ENCODE data around the gene ZNF821.

Gene ZNF821

DNA sequence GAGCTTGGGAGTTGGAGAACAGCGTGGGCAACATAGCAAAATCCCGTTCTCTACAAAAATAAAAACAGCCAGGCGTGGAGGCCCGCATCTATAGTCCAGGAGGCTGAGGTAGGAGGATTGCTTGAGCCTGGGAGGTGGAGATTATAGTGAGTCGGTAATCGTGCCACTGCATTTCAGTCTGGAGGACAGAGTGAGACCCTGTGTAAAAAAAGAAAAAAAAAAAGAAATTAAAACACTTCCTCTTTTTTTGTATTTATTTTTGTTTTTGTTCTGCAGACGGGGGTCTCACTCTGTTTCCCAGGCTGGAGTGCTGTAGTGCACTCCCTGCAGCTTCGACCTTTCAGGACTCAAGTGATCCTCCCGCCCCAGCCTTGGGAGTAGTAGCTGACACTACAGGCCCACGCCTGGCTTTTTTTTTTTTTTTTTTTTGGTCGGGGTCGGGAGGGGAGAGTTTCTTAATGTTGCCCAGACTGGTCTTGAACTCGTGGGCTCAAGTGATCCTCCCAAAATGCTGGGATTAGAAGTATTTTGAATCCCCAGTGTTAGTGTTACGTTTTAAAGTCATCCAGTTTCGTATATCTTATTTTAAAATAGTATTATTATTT, 12.9 kb upstream of the ZNF821 start:
- Histone ChIP-seq H3K79me2 (ENCODE audit: insufficient read depth, low read length) (peaks cover 71% of the 10 kb centered on the region), H3K4me1 (ENCODE audit: insufficient read depth, low read length) (peaks cover 34% of the 10 kb centered on the region), H3K36me3 (ENCODE audit: insufficient read depth, low read length) (peaks cover 3% of the 10 kb centered on the region), H2AFZ (ENCODE audit: low read depth, low read length) (no peak overlapping the region), H4K20me1 (ENCODE audit: insufficient read depth, low read length) (peaks cover 46% of the 10 kb centered on the region), H3K4me2 (ENCODE audit: insufficient read depth, low read length) (peak overlapping the region; percentile 91), H3K4me3 (ENCODE audit: low read depth in 1 of 2, low read length in 2 of 2) (peak overlapping the region; percentile 70 to 78; a peak in 3 of 4 replicates), H3K27ac (ENCODE audit: low read length) (0 out of 2 replicates have a peak overlapping the region, but pooled peaks have one; percentile 21), H3K27me3 (ENCODE audit: insufficient read depth, low read length, poor library complexity) (no peaks in the 10 kb centered on the region), H3K9me3 (ENCODE audit: insufficient read depth, low read length, severe bottlenecking) (no peaks in the 10 kb centered on the region), H3K9ac (ENCODE audit: low read depth, low read length) (peak overlapping the region; percentile 84)
- no peak for ATAC-seq (ENCODE audit: insufficient read depth, low read depth)
- TF ChIP-seq, protein P1, sequence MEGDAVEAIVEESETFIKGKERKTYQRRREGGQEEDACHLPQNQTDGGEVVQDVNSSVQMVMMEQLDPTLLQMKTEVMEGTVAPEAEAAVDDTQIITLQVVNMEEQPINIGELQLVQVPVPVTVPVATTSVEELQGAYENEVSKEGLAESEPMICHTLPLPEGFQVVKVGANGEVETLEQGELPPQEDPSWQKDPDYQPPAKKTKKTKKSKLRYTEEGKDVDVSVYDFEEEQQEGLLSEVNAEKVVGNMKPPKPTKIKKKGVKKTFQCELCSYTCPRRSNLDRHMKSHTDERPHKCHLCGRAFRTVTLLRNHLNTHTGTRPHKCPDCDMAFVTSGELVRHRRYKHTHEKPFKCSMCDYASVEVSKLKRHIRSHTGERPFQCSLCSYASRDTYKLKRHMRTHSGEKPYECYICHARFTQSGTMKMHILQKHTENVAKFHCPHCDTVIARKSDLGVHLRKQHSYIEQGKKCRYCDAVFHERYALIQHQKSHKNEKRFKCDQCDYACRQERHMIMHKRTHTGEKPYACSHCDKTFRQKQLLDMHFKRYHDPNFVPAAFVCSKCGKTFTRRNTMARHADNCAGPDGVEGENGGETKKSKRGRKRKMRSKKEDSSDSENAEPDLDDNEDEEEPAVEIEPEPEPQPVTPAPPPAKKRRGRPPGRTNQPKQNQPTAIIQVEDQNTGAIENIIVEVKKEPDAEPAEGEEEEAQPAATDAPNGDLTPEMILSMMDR (IDR thresholded peaks at IDR 0.05; ENCODE audit: borderline replicate concordance, extremely low read depth, low read length, poor library complexity, severe bottlenecking) = no peak
- TF ChIP-seq EZH2 (IDR thresholded peaks at IDR 0.05; ENCODE audit: borderline replicate concordance, low read depth, low read length, severe bottlenecking) = no peak
- DNase-seq = no peak

DNA sequence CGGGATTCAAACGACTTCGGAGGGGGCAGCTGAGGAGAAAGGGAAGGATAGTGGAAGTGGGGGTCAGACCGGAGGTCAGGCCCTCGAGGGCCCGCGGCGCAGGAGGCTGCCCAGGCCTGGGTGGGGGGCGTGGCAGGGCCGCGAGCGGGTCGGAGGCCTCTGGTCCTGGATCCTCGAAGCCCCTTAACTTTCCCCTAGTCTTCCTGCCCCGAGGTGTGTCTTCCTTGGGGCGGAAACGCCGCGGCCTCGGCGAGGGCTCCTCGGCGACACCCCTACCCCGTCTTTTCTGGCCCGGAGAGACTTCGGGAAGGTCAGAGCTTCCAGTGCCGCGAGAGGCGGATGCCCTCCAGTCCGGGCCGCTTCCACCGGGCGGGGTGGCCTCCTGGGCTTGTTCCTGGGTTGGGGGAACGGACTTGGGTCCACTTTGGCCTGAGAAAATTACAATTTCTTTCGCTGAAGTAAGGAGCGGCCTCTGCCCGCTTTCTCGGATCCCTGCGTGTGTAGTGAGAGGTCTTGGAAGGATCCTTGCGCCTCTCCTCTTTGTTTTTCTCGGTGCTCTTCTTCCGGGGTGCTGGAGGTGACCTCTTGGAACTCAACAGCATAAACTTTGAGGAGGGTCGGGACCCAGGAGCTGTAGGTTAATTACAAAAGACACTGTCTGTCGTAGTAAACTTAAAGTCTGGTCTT, 11.8 kb upstream of the ZNF821 start:
- Histone ChIP-seq H2AFZ (ENCODE audit: low read depth, low read length) (peak overlapping the region; percentile 85), H3K4me1 (ENCODE audit: insufficient read depth, low read length) (peaks cover 34% of the 10 kb centered on the region), H3K4me3 (ENCODE audit: low read depth in 1 of 2, low read length in 2 of 2) (peak overlapping the region; percentile 70 to 78), H4K20me1 (ENCODE audit: insufficient read depth, low read length) (peaks cover 37% of the 10 kb centered on the region), H3K79me2 (ENCODE audit: insufficient read depth, low read length) (peaks cover 61% of the 10 kb centered on the region), H3K9ac (ENCODE audit: low read depth, low read length) (peak overlapping the region; percentile 84), H3K27ac (ENCODE audit: low read length) (peak overlapping the region; percentile 79), H3K27me3 (ENCODE audit: insufficient read depth, low read length, poor library complexity) (no peaks in the 10 kb centered on the region), H3K4me2 (ENCODE audit: insufficient read depth, low read length) (peak overlapping the region; percentile 91), H3K36me3 (ENCODE audit: insufficient read depth, low read length) (peaks cover 3% of the 10 kb centered on the region), H3K9me3 (ENCODE audit: insufficient read depth, low read length, severe bottlenecking) (no peaks in the 10 kb centered on the region)
- TF ChIP-seq, protein P1 (IDR thresholded peaks at IDR 0.05; ENCODE audit: borderline replicate concordance, extremely low read depth, low read length, poor library complexity, severe bottlenecking) = no peak
- TF ChIP-seq EZH2 (IDR thresholded peaks at IDR 0.05; ENCODE audit: borderline replicate concordance, low read depth, low read length, severe bottlenecking) = no peak
- ATAC-seq (ENCODE audit: insufficient read depth, low read depth) = peak; percentile 17
- DNase-seq = peak; percentile 50

DNA sequence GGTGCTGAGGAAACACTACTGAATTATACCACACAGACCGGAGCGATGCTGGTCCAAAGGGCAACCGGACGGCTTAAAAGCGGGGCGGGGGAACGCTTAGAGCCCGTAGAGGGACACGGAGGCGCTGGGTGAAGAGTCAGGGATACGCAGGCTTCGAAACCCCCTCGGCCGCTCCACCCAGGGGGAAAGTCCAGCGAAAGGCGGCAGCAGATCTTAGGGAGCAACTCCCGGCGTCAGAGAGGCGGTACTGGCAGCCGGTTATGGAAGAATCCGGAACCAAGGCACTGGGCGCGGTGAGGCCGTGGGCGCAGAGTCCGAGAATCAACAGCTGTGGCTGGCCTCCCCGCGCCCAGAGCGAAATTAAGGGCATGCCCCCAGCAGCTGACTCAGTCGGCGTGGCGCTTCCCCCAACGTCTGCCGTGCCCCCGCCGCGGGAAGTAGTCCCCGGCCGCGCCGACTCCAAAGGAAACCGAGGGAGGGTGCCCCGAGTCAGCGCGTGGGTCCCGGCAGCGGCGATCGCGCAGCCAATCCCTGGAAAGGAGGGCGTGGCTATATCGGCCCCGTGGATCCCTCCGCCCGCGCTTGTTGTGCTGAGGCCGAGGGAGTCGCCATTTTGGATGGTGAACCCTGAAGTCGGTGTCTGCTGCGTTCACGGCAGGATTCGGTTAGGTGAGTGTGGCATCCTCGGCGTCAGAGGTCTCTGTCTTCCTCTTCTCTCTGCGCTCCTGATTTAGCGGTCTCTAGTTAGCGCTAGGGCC, 11.1 kb upstream of the ZNF821 start, which contains the start of gene IST1:
TSS of gene IST1 (plus strand) at position 611 of the 758 bp plus-strand sequence. CDS start 20,110 bp downstream, outside the sequence.
- H3K79me2 ChIP-seq (ENCODE audit: insufficient read depth, low read length) = peaks cover 54% of the 10 kb centered on the region
- no peaks in the 10 kb centered on the region for H3K9me3 ChIP-seq (ENCODE audit: insufficient read depth, low read length, severe bottlenecking)
- TF ChIP-seq, protein P1 (IDR thresholded peaks at IDR 0.05; ENCODE audit: borderline replicate concordance, extremely low read depth, low read length, poor library complexity, severe bottlenecking) = no peak
- TF ChIP-seq EZH2 (IDR thresholded peaks at IDR 0.05; ENCODE audit: borderline replicate concordance, low read depth, low read length, severe bottlenecking) = no peak
- H3K36me3 ChIP-seq (ENCODE audit: insufficient read depth, low read length) = peaks cover 3% of the 10 kb centered on the region
- peak within 1 kb of the TSS; percentile 84 for H3K9ac ChIP-seq (ENCODE audit: low read depth, low read length)
- ATAC-seq (ENCODE audit: insufficient read depth, low read depth) (peak; percentile 91), DNase-seq (peak; percentile 98)
- peaks cover 30% of the 10 kb centered on the region for H4K20me1 ChIP-seq (ENCODE audit: insufficient read depth, low read length)
- peak within 1 kb of the TSS; percentile 70 to 78 for H3K4me3 ChIP-seq (ENCODE audit: low read depth in 1 of 2, low read length in 2 of 2)
- peak within 1 kb of the TSS; percentile 79 for H3K27ac ChIP-seq (ENCODE audit: low read length)
- no peaks in the 10 kb centered on the region for H3K27me3 ChIP-seq (ENCODE audit: insufficient read depth, low read length, poor library complexity)
- H3K4me1 ChIP-seq (ENCODE audit: insufficient read depth, low read length) = peaks cover 29% of the 10 kb centered on the region
- peak within 1 kb of the TSS; percentile 91 for H3K4me2 ChIP-seq (ENCODE audit: insufficient read depth, low read length)
- peak within 1 kb of the TSS; percentile 88 for H2AFZ ChIP-seq (ENCODE audit: low read depth, low read length)

Data from DND-41 (cell line).